Ovary (tissue), 9 donors: ENCODE measurements around the gene TUBB6. TPM values are rescaled to one million over a fixed set of nuclear protein-coding genes. Genes with fewer than 3 reads are reported as not detected.

Experiments
- DNase-seq, 5 donors: peaks; one replicate each; pipeline ENCODE4 v3.0.0-alpha.2; 2019 to 2020
- H3K27ac ChIP-seq, 2 donors: fragments of 200-600 bp; one replicate each; pipeline versions ENCODE4 v1.5.1 to v1.8.0; 2019 to 2022
- H3K27me3 ChIP-seq: fragments of 200-600 bp; one replicate; pipeline ENCODE4 v1.8.0; 2022
- H3K36me3 ChIP-seq: fragments of 200-600 bp; sonication (generic); one replicate; pipeline ENCODE4 v1.5.1; 2019
- H3K4me1 ChIP-seq: one replicate; pipeline ENCODE4 v1.8.1; 2013; ENCODE audit warnings: mild to moderate bottlenecking, moderate library complexity; ENCODE audit not compliant: insufficient read depth
- H3K4me3 ChIP-seq: fragments of 200-600 bp; sonication (generic); one replicate; pipeline ENCODE4 v1.5.1; 2017
- H3K9me3 ChIP-seq, 2 donors: fragments of 200-600 bp in 1 of 2; sonication (generic) in 1 of 2; one replicate each; pipeline versions ENCODE4 v1.5.1 to v1.8.1; 2013 to 2019; ENCODE audit warnings: mild to moderate bottlenecking in 1 of 2, moderate library complexity in 1 of 2
- CTCF ChIP-seq, 3 donors: fragments of 450-650 bp in 2 of 3; fragments of 200-600 bp in 1 of 3; IDR thresholded peaks; one replicate each; pipeline versions ENCODE4 v1.5.1 to v1.8.0; 2016 to 2022; ENCODE audit warnings: antibody characterized with exemption in 3 of 3, mild to moderate bottlenecking in 1 of 3
- EP300 ChIP-seq: sonication (generic); formaldehyde crosslinking; IDR thresholded peaks from one replicate; pipeline ENCODE4 v1.6.1; 2017; ENCODE audit warnings: antibody characterized with exemption
- POLR2A ChIP-seq: fragments of 450-650 bp; IDR thresholded peaks from one replicate; pipeline ENCODE4 v1.6.1; 2017; ENCODE audit warnings: antibody characterized with exemption, mild to moderate bottlenecking, moderate library complexity
- WGBS, 3 donors: extraction: QIAGEN DNeasy Blood & Tissue Kit in 1 of 3; methylation state at CpG; one replicate each; pipeline versions ENCODE4 v1.1.5 to v1.1.7; 2013 to 2017; 5-methylcytosine and 5-hydroxymethylcytosine counted together
- intact Hi-C, 4 donors: fragments of 100-400 bp; cut with DNase I; formaldehyde crosslinking; loops; one replicate each; pipeline versions ENCODE4 v1.11.0 to v1.15.1; 2022 to 2023
- polyA plus RNA-seq, 2 donors: library from polyadenylated mRNA; stranded (reverse); fragments of 200-250 nt in 1 of 2; fragments of 350-450 nt in 1 of 2; fragmentation: Illumina TruSeq in 1 of 2; extraction: RNeasy Lipid Tissue Mini Kit (QIAGEN cat#74804) in 1 of 2; gene quantifications; one replicate each; pipeline ENCODE4 v1.2.3, GENCODE V29; 2013 to 2014
- total RNA-seq, 7 donors: library from RNA; depleted of rRNA in 2 of 7; stranded (reverse); fragments of >200 nt in 2 of 7; fragmentation: NEBNext Ultra II Directional in 3 of 7; extraction: Animal tissue kit (Norgen Biotek cat#: 25700) in 3 of 7; gene quantifications; one replicate each; pipeline versions ENCODE4 v1.1.0 to v1.2.4, GENCODE V29; 2016 to 2023
- donor health status: DM: no; HTN: no; CAD: no; lungs with moderate emphysema.
- donor health status: DM: no; HTN: no; CAD: no.
- donor health status: Bipolar disorder and iron deficiency.
- donor health status: DM: yes; HTN: yes; CAD: no.
- donor health status: DM: no; HTN: no; CAD: no.
- donor health status: DM: yes; HTN: yes; CAD: no.

TUBB6 gene
- total and polyA plus RNA-seq, 9 donors, result 77.3 to 155 (median 121) TPM

- WGBS, 3 donors, result 41 to 64% (median 45%) methylated on average over 5 of the region's 5 CpGs
- no peak overlapping the region for H3K4me3 ChIP-seq
- TF ChIP-seq CTCF (IDR thresholded peaks at IDR 0.05) (no peak), POLR2A (no peak), EP300 (no peak)
- no peak overlapping the region for H3K27ac ChIP-seq
- intact Hi-C loops, result no loop called here
- no peak for DNase-seq
- no peaks in the 10 kb centered on the region for H3K27me3 ChIP-seq
- peaks cover 4% of the 10 kb centered on the region for H3K4me1 ChIP-seq
- no peaks in the 10 kb centered on the region for H3K36me3 ChIP-seq
- H3K9me3 ChIP-seq, result no peaks in the 10 kb centered on the region
Measured at GRCh38 chr18:12318334-12318697, 10.3 kb downstream of the TUBB6 start.

- DNase-seq, result no peak
- TF ChIP-seq EP300 (no peak), POLR2A (no peak), CTCF (IDR thresholded peaks at IDR 0.05) (no peak)
- no peak overlapping the region for H3K4me3 ChIP-seq
- H3K27me3 ChIP-seq, result no peaks in the 10 kb centered on the region
- peaks cover 4% of the 10 kb centered on the region for H3K4me1 ChIP-seq
- no peaks in the 10 kb centered on the region for H3K9me3 ChIP-seq
- WGBS, 3 donors, result 85 to 88% (median 85%) methylated on average over 5 of the region's 5 CpGs
- H3K27ac ChIP-seq, result no peak overlapping the region
- intact Hi-C loops, result no loop called here
- no peaks in the 10 kb centered on the region for H3K36me3 ChIP-seq
Measured at GRCh38 chr18:12318857-12319256, 10.8 kb downstream of the TUBB6 start.

GRCh38 chr18:12321333-12321732 is 13.3 kb downstream of the TUBB6 start:
- no peaks in the 10 kb centered on the region for H3K27me3 ChIP-seq
- intact Hi-C loops, result loop anchor here in 1 of 4 donors (10.0 kb wide), 1 partner anchor 53 kb away; the partner anchor contains the start of gene AFG3L2
- TF ChIP-seq EP300, result no peak
- no peak for TF ChIP-seq POLR2A
- TF ChIP-seq CTCF (IDR thresholded peaks at IDR 0.05), result no peak
- no peak overlapping the region for H3K27ac ChIP-seq
- DNase-seq, result no peak
- H3K4me1 ChIP-seq, result peaks cover 2% of the 10 kb centered on the region
- 60 to 66% (median 64%) methylated on average over 4 of the region's 4 CpGs for WGBS, 3 donors
- no peaks in the 10 kb centered on the region for H3K9me3 ChIP-seq
- H3K4me3 ChIP-seq, result no peak overlapping the region
- no peaks in the 10 kb centered on the region for H3K36me3 ChIP-seq

DNA sequence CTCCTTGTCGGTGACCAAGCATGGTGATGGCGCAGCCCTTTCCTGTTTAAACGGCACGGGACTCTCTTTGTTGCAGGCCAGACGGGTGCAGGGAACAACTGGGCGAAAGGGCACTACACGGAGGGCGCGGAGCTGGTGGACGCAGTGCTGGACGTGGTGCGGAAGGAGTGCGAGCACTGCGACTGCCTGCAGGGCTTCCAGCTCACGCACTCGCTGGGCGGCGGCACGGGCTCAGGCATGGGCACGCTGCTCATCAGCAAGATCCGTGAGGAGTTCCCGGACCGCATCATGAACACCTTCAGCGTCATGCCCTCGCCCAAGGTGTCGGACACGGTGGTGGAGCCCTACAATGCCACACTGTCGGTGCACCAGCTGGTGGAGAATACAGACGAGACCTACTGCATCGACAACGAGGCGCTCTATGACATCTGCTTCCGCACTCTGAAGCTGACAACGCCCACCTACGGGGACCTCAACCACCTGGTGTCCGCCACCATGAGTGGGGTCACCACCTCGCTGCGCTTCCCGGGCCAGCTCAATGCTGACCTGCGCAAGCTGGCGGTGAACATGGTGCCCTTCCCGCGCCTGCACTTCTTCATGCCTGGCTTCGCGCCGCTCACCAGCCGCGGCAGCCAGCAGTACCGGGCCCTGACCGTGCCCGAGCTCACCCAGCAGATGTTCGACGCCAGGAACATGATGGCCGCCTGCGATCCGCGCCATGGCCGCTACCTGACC is 17.1 kb downstream of the TUBB6 start:
- no peak overlapping the region for H3K4me3 ChIP-seq
- no peaks in the 10 kb centered on the region for H3K27me3 ChIP-seq
- H3K36me3 ChIP-seq, result no peaks in the 10 kb centered on the region
- no peaks in the 10 kb centered on the region for H3K4me1 ChIP-seq
- 97% methylated on average over 58 of the region's 58 CpGs for WGBS, 3 donors
- H3K27ac ChIP-seq, result no peak overlapping the region
- TF ChIP-seq CTCF (IDR thresholded peaks at IDR 0.05), result no peak
- TF ChIP-seq EP300, result no peak
- no peak for TF ChIP-seq POLR2A
- no peaks in the 10 kb centered on the region for H3K9me3 ChIP-seq
- intact Hi-C loops, result loop anchor here in 1 of 4 donors (10.0 kb wide), 1 partner anchor 50 kb away; the partner anchor contains the start of gene AFG3L2
- no peak for DNase-seq
